Stimulated activated CD8-positive, alpha-beta memory T cell treated with anti-CD3 and anti-CD28 coated beads, Interleukin-15, amount 100 ng/mL, for 48 hours (primary cell): ENCODE results near the gene SLIT3.
"Not testable (repeated sequence)": the region's sequence is repeated elsewhere in the genome, so short reads cannot be mapped to it uniquely, and the experiment has no call there.

Experiments used
- DNase-seq, 2 donors: peaks; one replicate each; pipeline ENCODE4 v3.0.0-alpha.2; 2020; ENCODE audit warnings: low read depth in 2 of 2

Gene SLIT3

DNA sequence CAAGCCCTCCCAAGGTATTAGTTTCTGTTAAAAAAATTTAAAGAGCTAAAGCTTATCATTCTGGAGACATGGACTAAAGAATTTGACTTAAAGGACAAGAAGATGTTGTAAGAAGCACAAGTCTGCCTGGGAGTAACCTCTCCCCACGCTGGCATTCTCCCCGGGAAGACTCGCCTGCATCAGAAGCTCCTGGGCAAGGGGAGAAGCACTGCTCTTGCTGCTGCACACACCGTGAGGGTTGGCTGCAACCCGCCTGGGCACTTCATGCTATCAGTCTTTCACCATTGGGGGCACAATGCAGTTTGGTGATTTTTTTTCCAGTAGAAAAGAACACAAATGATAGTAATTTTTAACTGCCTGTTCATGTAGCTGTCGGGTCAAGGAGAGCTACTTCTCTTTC, 529.3 kb downstream of the SLIT3 start:
- no peak for DNase-seq

DNA sequence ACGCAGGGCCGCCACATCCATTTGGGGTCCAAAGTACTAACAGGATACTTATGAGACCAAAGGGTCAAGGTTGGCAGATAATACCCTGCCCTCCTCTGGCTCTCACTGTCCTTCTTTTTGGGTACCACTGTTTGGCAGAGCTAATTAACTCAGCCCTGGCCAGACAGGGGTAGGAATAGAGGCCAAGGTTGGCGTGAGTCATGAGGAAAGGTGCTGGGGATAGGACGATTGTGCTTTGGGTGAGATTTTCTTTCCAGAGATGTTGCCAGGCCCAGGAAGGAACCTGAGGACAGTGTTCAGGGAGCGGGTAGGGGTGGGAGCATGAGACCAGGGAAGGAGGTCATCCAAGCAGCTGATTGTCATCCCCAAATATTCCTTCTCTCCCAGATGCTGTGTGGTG, 529.9 kb downstream of the SLIT3 start:
- DNase-seq, result no peak

DNA sequence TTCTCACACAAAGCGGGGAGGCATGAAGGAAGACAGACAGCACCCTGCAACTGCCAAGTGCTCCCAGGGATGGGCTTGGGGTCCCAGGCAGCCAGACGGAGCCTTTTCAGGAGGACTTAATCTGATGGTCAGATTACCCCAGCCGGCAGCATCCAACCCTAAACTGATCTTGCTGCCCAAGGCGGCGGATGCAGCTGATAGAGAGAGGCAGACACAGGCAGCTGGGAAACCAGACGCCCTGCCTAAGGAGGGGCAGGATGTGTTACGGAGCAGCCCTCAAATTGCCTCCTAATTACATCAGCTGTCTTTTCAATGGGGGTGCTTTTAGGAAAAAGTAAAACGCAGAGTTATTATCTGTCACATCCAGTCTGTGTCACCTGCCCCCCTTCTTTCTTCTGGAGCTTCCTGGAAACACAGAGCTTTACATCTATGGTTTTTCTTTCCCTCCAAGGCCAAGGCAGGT, 530.9 kb downstream of the SLIT3 start:
- no peak for DNase-seq

DNA sequence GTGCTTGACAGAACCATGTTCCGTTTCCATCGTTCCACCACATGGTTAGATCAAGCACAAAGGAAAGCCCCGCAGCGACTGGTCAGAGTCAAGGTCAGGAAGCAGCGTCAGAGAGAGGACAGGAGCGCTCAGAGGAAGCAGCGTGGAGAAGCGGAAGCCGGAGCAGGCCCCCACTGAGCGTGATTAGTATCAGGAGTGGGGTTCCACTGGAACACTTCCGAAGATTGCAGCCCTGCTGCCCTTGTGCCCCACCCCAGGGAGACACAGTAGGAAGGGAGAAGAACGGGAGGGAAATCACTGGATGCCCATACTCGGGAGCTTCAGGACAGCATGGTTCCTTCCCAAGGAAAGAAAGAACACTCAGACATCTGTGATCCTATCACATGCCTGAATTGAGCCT, 532.8 kb downstream of the SLIT3 start:
- no peak for DNase-seq

DNA sequence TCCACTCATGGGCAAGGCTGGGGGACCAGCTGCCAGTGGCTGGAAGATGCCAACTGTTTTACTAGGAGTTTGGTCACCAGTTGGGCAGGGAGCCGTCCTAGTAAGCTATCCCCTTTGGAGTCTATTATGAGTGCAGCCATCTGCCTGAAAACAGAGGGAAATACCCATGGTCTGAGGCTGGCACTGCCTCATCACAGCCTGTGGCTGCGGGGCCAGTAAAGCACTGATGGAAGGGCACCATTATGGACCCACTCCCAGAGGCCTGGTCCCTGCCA, 534.6 kb downstream of the SLIT3 start:
- no peak for DNase-seq

DNA sequence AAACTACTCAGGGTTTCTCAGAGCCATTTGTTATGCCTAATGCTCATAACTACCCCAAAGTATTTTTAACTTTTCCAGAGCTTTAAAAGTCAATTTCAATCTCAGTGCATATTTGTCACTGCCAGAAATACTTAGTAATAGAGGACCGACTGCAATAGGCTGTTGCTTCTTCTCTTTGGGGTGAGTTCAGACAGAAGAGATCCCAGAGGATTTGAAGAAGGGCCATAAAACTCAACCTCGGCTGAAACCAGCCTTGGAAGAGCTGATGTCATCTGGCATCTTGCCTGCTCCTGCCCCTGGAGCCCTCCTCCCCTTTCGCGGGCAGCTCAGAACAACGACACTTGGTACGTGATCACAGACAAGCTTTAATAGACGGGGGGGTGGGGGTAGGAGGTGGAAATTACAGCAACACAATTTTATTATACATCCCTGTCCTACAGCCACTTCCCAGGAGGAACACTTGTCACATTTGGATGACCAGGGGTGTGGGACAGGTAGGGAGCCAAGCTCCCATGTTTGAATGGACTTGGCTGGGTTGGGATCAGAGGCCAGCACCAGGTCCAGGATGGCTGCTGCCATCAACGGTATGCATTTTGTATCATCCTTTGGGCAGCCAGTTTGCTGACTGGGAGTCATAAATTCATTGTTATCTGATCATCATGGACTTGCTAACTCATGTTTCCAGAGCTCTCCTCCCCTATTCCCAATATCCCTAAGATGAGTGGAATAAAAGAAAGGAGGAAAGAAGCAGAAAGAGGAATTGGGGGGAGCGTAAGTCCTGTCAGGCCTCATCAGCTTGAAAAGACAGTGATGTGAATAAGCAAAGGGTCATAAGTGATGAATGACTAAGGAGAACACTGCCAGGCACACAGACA, 535.2 kb downstream of the SLIT3 start:
- no peak for DNase-seq

DNA sequence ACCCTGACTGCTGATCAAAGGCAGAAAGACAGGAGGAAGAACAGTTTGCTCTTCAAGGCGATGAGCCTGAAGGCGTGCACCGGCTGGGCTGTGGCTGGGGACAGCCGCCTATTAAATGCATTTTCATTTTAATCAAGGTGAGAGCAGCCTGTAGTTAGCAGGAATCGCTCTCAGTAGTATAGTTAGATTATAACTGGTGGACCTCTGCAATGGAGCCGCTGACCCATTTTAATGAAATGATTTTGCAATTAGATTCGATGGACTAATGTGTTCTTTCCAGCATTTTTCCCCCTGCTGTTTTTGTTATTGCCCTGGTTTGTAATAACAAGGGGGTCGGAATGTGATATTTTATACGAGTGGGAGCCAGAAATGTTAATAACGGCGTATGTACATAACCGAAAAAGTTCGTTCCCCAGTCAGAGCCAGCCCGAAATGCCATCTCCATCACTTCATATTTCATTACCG, 535.8 kb downstream of the SLIT3 start:
- no peak for DNase-seq

DNA sequence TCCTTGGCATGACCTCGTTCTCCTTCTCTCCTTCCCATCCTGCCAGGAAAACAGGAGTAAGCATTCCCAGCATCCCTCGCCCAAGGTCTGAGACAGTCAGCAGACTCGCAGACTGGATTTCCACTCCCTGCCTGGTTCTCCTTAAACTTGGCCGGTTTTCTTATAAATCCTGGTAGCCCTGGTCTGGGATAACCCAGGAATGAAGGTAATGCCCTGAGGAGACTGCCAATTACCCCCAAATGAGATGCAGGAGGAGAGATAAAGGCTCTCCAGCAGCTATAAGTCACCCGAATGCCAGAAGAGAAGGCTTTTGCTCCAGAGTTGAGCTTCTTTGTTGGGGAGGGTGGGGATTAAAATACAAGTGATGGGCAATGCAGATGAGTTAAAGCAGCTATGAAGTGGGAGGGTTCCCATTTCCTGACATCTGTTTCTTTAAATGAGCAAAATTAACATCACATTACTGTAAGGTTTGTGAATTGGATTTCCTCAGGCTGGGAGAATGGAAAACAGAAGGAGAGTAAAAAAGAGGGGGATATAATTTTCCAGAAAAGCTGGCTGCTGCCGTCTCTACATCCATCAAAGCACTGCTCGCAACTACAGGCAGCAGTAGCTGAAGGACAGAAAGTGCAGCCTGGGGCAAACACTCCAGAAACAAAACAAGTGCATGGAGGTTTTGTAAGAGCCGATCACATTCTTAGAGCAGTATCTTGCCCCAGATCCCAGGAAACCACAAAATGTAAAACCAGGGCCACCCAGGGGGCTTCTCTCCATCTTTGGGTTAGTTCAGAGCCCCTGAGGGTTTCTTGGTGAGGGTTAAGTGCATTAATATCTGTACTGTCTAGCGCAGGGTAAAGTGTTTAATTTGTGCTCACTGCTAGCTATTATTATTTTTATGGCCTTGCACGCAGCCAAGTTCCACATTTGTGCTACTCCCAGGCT, 544.2 kb downstream of the SLIT3 start:
- no peak for DNase-seq

DNA sequence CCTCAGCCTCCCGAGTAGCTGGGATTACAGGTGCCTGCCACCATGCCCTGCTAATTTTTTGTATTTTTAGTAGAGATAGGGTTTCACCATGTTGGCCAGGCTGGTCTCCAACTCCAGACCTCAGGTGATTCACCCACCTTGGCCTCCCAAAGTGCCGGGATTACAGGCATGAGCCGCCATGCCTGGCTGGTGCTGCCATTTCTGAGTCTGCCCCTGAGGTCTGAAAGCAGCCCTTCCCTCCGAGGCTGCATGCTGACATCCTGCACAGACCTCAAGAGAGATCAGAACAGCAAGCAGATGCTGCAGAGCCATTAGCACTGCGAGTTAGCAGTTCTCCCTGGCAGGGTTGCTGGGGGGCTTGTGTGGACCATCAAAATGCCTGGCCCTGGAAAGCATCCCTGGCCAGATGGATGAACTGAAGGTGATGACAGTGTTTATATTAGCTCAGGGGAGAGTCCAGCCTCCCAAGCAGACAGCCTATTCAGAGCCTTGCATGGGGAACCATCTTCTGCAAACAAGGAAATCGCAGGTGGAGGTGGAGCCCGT, 545.3 kb downstream of the SLIT3 start:
- no peak for DNase-seq

DNA sequence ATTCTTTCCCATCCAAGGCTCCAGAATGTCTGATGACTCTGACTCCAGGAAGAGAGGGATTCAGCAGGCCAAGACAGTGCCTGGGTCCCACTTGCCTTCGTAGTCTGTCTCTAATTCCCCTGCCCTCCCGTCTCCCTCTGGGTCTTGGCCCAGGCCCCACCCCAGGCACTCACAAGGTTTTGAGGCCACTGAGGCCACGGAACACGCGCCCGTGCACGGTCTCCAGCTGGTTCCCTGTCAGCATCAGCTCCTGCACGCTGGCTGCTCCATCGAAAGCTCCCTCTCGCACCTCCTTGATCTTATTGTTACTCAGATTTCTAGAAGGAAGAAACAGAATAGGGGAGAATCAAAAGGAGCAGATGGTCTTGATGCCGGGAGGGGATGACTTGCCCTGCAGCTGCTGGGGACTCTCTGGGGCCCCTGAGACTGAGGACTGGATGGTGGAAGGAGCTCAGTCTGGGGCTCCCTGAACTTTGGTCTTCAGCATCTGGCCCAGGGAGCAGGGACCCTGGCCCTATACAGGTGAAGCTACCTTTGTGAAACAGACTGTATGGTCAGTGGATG, 547.2 kb downstream of the SLIT3 start:
- no peak for DNase-seq

DNA sequence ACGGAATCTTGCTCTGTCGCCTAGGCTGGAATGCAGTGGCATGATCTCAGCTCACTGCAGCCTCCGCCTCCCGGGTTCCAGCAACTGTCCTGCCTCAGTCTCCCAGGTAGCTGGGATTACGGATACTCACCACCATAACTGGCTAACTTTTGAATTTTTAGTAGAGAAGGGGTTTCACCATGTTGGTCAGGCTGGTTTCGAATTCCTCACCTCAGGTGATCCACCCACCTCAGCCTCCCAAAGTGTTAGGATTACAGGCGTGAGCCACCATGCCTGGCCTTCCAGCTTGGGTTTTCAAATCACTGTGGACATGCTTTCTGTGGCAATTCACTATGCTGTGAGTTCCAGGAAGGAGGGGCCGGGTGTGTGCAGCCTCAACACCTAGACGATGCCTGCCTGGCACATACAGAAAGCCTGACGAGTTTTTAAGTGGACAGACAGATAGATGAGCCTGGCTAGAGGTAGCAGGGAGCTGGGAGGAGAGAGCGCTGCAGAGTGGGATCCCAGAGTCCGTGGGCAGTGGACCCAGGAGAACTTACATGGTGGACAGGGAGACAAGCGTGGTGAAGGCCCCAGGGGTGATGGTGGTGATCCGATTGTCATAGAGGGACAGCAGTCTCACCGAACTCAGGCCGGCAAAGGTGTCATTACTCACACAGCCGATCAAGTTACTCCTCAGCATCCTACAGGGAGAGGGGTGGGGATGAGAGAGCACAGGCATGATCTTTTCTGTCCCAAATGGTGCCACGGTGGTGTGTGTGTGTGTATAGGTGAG, 548.3 kb downstream of the SLIT3 start:
- DNase-seq, result no peak

DNA sequence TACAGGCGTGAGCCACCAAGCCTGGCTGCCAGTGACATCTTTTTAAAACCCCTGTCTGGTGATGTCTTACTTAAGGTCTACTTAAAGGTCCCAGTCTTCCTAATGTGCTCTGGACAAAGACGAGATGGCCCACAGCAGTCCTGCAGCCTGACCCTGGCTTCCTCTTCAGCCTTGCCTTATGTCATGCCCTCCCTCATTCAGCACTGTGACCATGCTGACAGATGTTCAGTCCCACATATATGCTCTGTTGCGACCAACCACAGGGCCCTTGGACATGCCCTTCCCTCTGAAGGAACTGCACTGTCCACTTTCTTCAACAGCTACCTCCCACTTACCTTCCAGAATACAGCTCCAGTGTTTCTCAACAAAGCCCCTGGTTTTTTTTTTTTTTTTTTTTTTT, 548.9 kb downstream of the SLIT3 start:
- DNase-seq, result no peak

DNA sequence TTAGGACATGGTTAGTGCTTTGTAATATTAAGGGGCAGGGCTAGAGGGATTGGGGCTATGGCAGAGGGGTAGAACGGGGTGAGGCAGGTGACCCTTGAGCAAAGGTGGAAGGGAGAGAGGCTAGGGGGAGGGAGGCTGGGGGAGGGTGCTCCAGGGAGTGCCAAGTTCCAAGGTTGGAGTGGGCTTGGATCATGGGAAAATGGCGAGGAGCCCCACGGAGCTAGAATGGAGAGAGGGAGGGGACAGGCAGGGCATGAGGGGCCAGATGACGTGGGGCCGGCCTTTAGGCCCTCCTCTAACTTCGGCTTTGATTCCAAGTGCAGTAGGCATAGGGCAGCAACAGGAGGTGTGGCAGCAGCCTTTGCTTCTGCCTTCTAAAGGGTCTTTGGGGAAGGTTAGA, 550.0 kb downstream of the SLIT3 start:
- DNase-seq, result no peak

DNA sequence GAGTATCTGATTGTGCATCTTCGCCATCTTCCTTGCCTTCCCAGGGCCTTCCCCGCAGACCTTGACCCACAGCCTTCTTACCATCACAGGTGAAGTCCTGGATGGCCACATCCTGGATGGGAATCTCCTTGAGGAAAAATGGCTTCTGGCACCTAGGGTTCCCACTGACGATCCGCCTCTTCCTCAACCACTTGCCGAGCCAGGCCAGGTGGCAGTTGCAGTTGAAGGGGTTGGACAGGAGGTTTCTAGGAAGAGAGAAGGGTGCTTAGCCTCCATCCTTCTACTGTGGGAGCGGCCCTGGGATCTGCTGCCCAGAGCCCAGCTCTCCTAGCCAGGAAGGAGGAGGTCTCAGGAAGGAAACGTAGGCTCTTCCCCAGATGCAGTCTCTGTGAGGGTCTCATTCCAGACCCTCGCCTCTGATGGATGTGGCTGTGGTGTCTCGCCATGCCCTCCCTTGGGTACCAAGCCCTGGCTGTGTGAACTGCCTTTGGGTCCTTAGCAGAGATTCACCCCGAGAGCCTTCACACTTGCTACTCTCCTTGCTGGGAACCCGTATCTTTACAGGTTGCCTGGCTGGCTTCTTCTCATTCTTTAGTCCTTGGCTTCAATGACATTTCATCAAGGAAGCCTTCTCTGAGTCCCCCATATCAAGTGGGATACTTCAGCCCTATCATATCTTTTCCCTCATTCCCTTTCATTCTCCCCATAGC, 551.4 kb downstream of the SLIT3 start:
- DNase-seq, result no peak

DNA sequence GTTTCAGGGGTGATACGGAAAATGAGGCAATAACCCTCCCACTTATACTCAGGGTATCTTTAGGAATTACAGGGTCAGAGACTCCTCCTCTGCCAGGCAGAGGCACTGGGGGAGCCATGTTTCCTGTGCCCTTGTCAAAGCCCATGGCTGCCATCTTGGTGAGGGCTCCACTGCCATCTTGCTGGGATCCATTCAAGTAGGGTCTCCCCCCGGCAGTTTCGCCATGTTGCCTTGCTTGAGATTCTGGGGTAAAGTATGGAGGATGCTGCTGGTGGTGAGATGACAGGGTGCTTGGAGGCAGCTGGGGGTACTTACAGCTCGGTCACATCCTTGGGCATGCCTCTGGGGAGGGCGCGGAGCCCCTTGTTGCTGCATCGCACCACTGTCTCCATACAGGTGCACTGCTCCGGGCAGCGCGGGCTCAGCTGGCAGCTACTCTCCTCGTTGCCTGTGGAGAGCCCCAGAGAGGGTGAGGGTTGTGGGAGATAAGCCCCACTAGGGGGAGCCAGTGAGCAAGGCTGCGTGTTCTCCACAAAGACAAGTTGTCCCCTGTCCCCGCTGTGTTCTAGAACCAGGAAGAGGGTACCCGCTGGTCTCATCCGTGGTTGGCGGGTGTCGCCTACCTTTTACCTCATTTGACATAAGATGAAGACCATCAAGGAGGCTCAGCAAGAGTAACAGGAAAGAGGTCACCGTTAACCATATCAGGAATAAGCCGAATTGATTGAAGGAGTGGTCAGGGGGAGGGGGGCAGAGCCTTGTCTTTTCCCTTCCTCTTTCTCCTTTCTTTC, 552.8 kb downstream of the SLIT3 start:
- peak; percentile 43 to 48 for DNase-seq

DNA sequence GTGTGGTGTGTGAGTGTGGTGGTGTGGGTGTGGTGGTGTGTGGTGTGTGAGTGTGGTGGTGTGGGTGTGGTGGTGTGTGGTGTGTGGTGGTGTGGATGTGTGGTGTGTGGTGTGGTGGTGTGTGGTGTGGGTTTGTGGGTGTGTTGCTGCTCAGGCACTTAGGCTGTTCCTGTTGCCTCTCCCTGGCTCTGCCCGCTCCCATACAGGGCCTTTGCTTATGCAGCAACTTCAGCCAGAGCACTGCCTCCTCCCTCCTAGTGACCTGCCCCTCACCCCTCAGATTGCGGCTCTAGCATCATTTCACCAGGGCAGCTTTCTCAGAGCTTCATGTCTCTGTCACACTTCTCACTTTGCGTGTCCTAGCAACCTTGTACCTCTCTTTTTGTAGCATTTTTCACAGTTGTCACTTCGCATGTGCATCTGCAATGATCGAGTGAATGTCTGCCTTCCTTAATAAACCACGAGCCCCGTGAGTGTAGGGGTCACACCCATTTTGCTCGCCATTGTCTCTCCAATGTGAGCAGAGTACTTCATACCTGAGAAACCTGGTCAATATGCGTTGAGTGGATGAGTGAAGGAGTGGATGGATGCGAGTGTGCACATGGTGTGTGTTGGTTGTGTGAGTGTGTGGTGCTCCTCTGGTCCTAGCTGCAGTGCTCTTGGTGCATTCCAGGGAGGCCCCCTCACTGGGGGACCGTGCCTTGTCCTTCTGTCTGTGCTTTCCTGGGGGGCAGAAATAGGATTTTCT, 553.9 kb downstream of the SLIT3 start:
- DNase-seq, result no peak

DNA sequence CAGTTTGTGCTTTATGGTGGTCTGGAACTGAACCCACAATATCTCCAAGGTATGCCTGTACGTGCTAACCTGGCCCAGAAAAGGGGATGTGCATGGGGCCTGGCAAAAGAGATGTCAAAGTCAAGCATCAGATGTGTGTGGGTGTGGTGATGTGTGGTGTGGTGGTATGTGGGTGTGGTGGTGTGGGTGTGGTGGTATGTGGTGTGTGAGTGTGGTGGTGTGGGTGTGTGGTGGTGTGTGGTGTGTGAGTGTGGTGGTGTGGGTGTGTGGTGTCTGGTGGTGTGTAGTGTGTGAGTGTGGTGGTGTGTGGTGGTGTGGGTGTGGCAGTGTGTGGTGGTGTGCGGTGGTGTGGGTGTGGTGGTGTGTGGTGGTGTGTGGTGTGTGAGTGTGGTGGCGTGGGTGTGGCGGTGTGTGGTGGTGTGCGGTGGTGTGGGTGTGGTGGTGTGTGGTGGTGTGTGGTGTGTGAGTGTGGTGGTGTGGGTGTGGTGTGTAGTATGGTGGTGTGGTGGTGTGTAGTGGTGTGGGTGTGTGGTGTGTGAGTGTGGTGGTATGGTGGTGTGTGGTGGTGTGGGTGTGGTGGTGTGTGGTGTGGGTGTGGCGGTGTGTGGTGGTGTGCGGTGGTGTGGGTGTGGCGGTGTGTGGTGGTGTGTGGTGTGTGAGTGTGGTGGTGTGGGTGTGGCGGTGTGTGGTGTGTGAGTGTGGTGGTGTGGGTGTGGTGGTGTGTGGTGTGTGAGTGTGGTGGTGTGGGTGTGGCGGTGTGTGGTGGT, 554.6 kb downstream of the SLIT3 start:
- not testable (repeated sequence) for DNase-seq

DNA sequence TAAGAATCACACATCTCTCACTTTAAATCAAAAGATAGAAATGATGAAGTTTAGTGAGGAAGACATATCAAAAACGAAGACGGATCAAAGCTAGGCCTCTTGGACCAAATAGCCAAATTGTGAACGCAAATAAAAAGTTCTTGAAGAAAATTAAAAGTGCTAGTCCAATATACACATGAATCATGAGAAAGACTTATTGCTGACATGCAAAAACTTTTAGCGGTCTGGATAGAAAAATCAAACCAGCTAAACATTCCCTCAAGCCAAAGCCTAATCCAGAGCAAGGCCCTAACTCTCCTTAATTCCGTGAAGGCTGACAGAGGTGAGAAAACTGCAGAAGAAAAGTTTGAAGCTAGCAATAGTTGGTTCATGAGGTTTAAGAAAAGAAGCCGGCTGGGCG, 557.3 kb downstream of the SLIT3 start:
- DNase-seq, result no peak
